Loucy (cell line): ENCODE results near the gene IFNE.

Experiments used
- H2AFZ ChIP-seq: fragments of 200-600 bp; sonication (generic); 2 replicates; pipeline ENCODE4 v1.6.0; 2016; ENCODE audit warnings: antibody characterized with exemption, mild to moderate bottlenecking, low read length, moderate library complexity
- H3F3A ChIP-seq: fragments of 200-600 bp; 2 replicates; pipeline ENCODE4 v1.6.0; 2016; ENCODE audit warnings: antibody characterized with exemption, low read depth, mild to moderate bottlenecking
- H3K27me3 ChIP-seq: fragments of 200-600 bp; sonication (generic); 2 replicates; pipeline ENCODE4 v1.6.1; 2014; ENCODE audit warnings: low read length, mild to moderate bottlenecking; ENCODE audit not compliant: insufficient read depth, poor library complexity, severe bottlenecking
- H3K36me3 ChIP-seq: fragments of 200-600 bp; sonication (generic); 2 replicates; pipeline ENCODE4 v1.6.1; 2016; ENCODE audit warnings: low read length; ENCODE audit not compliant: insufficient read depth
- H3K4me1 ChIP-seq: fragments of 200-600 bp; sonication (generic); 2 replicates; pipeline ENCODE4 v1.5.1; 2014; ENCODE audit warnings: low read length, mild to moderate bottlenecking; ENCODE audit not compliant: insufficient read depth, poor library complexity, severe bottlenecking
- H3K4me2 ChIP-seq: fragments of 200-600 bp; sonication (generic); 2 replicates; pipeline ENCODE4 v1.6.0; 2014; ENCODE audit warnings: antibody characterized with exemption, low read length, low read depth, mild to moderate bottlenecking; ENCODE audit not compliant: poor library complexity, severe bottlenecking
- H3K4me3 ChIP-seq: fragments of 200-600 bp; sonication (generic); 2 replicates; pipeline ENCODE4 v1.5.1; 2014; ENCODE audit warnings: low read length, mild to moderate bottlenecking, mixed read lengths; ENCODE audit not compliant: poor library complexity, severe bottlenecking
- H3K79me2 ChIP-seq: fragments of 200-600 bp; sonication (generic); 2 replicates; pipeline ENCODE4 v1.6.1; 2014; ENCODE audit warnings: low read length; ENCODE audit not compliant: insufficient read depth
- H3K9ac ChIP-seq: fragments of 200-600 bp; sonication (generic); 2 replicates; pipeline ENCODE4 v1.6.0; 2014; ENCODE audit warnings: mild to moderate bottlenecking, low read depth, low read length, moderate library complexity; ENCODE audit not compliant: poor library complexity, severe bottlenecking
- H3K9me2 ChIP-seq: fragments of 200-600 bp; sonication (generic); replicated peaks from 2 replicates; pipeline ENCODE4 v1.6.1; 2016; ENCODE audit warnings: low read depth, low read length, mixed read lengths
- H3K9me3 ChIP-seq: fragments of 200-600 bp; sonication (generic); 2 replicates; pipeline ENCODE4 v1.6.1; 2014; ENCODE audit warnings: mild to moderate bottlenecking, antibody characterized with exemption, low read length, low read depth; ENCODE audit not compliant: insufficient read depth
- H4K20me1 ChIP-seq: fragments of 200-600 bp; sonication (generic); 2 replicates; pipeline ENCODE4 v1.6.0; 2014; ENCODE audit warnings: antibody characterized with exemption, low read length, mild to moderate bottlenecking; ENCODE audit not compliant: insufficient read depth, poor library complexity, severe bottlenecking
- CTCF ChIP-seq: fragments of 200-600 bp; sonication (generic); conservative IDR thresholded peaks from 2 replicates; pipeline ENCODE4 v1.5.1; 2014; ENCODE audit warnings: mild to moderate bottlenecking, antibody characterized with exemption, low read length
- EZH2phosphoT487 ChIP-seq: fragments of 200-600 bp; IDR thresholded peaks from 2 replicates; pipeline ENCODE4 v1.6.1; 2018; ENCODE audit warnings: antibody characterized with exemption, mild to moderate bottlenecking, moderate library complexity, borderline replicate concordance

IFNE gene

GRCh38 chr9:21522348-21522747 is 40.2 kb upstream of the IFNE start:
- H3K4me1 ChIP-seq: no peaks in the 10 kb centered on the region
- no peak overlapping the region for H3K9ac ChIP-seq
- no peaks in the 10 kb centered on the region for H3K27me3 ChIP-seq
- no peaks in the 10 kb centered on the region for H3K36me3 ChIP-seq
- H3K79me2 ChIP-seq: no peaks in the 10 kb centered on the region
- no peak overlapping the region for H2AFZ ChIP-seq
- H3K4me3 ChIP-seq: no peak overlapping the region
- TF ChIP-seq CTCF (no peak), EZH2phosphoT487 (no peak)
- no peaks in the 10 kb centered on the region for H3K9me3 ChIP-seq
- H3F3A ChIP-seq: no peaks in the 10 kb centered on the region
- H4K20me1 ChIP-seq: no peaks in the 10 kb centered on the region
- no peaks in the 10 kb centered on the region for H3K9me2 ChIP-seq
- no peak overlapping the region for H3K4me2 ChIP-seq

DNA sequence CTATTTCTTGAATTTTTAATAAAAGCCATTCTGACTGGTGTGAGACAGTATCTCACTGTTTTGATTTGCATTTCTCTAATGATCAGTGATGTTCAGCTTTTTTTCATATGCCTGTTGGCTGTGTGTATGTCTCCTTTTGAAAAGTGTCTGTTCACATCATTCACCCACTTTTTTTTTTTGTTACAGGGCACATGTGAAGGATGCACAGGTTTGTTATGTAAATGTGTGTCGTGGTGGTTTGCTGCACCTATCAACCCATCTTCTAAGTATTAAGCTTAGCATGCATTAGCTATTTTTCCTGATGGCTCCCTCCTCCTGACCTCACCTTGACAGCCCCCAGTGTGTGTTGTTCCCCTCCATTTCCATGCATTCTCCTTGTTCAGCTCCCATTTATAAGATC is 39.3 kb upstream of the IFNE start:
- H3K9me2 ChIP-seq: no peaks in the 10 kb centered on the region
- H3K4me3 ChIP-seq: no peak overlapping the region
- TF ChIP-seq CTCF (no peak), EZH2phosphoT487 (no peak)
- H3K79me2 ChIP-seq: no peaks in the 10 kb centered on the region
- no peaks in the 10 kb centered on the region for H3K4me1 ChIP-seq
- no peaks in the 10 kb centered on the region for H3K9me3 ChIP-seq
- H2AFZ ChIP-seq: no peak overlapping the region
- no peaks in the 10 kb centered on the region for H3F3A ChIP-seq
- H4K20me1 ChIP-seq: no peaks in the 10 kb centered on the region
- H3K36me3 ChIP-seq: no peaks in the 10 kb centered on the region
- no peak overlapping the region for H3K9ac ChIP-seq
- no peak overlapping the region for H3K4me2 ChIP-seq
- H3K27me3 ChIP-seq: no peaks in the 10 kb centered on the region

- Histone ChIP-seq H2AFZ (no peak overlapping the region), H3K9ac (no peak overlapping the region), H3F3A (no peaks in the 10 kb centered on the region), H3K4me1 (no peaks in the 10 kb centered on the region), H3K27me3 (no peaks in the 10 kb centered on the region), H3K79me2 (no peaks in the 10 kb centered on the region), H3K9me2 (no peaks in the 10 kb centered on the region), H3K36me3 (no peaks in the 10 kb centered on the region), H3K4me3 (no peak overlapping the region), H3K9me3 (no peaks in the 10 kb centered on the region), H4K20me1 (no peaks in the 10 kb centered on the region), H3K4me2 (no peak overlapping the region)
- no peak for TF ChIP-seq EZH2phosphoT487
- TF ChIP-seq CTCF: no peak
These were observed 38.6 kb upstream of the IFNE start for GRCh38 chr9:21520501-21521228.
